ENCODE data around the gene GNPTAB.

GRCh38 chr12:101785671-101786070 is 45.1 kb downstream of the GNPTAB start:
- no peak for TF ChIP-seq TAF1 (IDR thresholded peaks at IDR 0.05; ENCODE audit: low read depth, low read length)
- no peak for TF ChIP-seq JUN (IDR thresholded peaks at IDR 0.05; ENCODE audit: low read depth, low read length)
- no peak for TF ChIP-seq CTCF (IDR thresholded peaks at IDR 0.05; ENCODE audit: control extremely low read depth in 1 of 3, insufficient read depth in 1 of 3, low read depth in 1 of 3, low read length in 3 of 3)
- TF ChIP-seq SUZ12 (IDR thresholded peaks at IDR 0.05; ENCODE audit: low read length) = no peak
- TF ChIP-seq EP300 (IDR thresholded peaks at IDR 0.05; ENCODE audit: borderline replicate concordance in 1 of 2, low read depth in 2 of 2, low read length in 2 of 2) = no peak
- no peak for TF ChIP-seq ATF3 (IDR thresholded peaks at IDR 0.05; ENCODE audit: insufficient read depth, low read depth, low read length)
- no peak for TF ChIP-seq CREB1 (IDR thresholded peaks at IDR 0.05)
- TF ChIP-seq YY1 (IDR thresholded peaks at IDR 0.05; ENCODE audit: low read depth, low read length) = no peak
